DOHH2 (cell line): ENCODE measurements around the gene YWHAQ.

Source experiments
- H3F3A ChIP-seq: fragments of 200-600 bp; sonication (generic), shearing (Covaris generic); 2 replicates; pipeline ENCODE4 v1.6.0; 2016; ENCODE audit warnings: antibody characterized with exemption, mild to moderate bottlenecking; ENCODE audit not compliant: control insufficient read depth, insufficient read depth
- H3K27ac ChIP-seq: fragments of 200-600 bp; sonication (generic); 2 replicates; pipeline ENCODE4 v1.5.1; 2014; ENCODE audit warnings: low read depth, mild to moderate bottlenecking, low read length, moderate library complexity
- H3K27me3 ChIP-seq: fragments of 200-600 bp; sonication (generic); 2 replicates; pipeline ENCODE4 v1.6.1; 2014; ENCODE audit warnings: mild to moderate bottlenecking, low read length, mixed read lengths; ENCODE audit not compliant: control insufficient read depth
- H3K36me3 ChIP-seq: fragments of 200-600 bp; sonication (generic); 2 replicates; pipeline ENCODE4 v1.6.1; 2014; ENCODE audit warnings: mild to moderate bottlenecking, low read length, moderate library complexity, mixed read lengths; ENCODE audit not compliant: control insufficient read depth
- H3K4me1 ChIP-seq: fragments of 200-600 bp; sonication (generic); 2 replicates; pipeline ENCODE4 v1.6.1; 2014; ENCODE audit warnings: mild to moderate bottlenecking, low read length, mixed read lengths; ENCODE audit not compliant: control insufficient read depth
- H3K4me2 ChIP-seq: fragments of 200-600 bp; sonication (generic); 2 replicates; pipeline ENCODE4 v1.6.0; 2014; ENCODE audit warnings: mild to moderate bottlenecking, low read length, moderate library complexity
- H3K4me3 ChIP-seq: fragments of 200-600 bp; sonication (generic); 2 replicates; pipeline ENCODE4 v1.5.1; 2014; ENCODE audit warnings: mild to moderate bottlenecking, low read length, mixed read lengths
- H3K79me2 ChIP-seq: fragments of 200-600 bp; sonication (generic); 2 replicates; pipeline ENCODE4 v1.6.1; 2014; ENCODE audit warnings: mild to moderate bottlenecking, low read length, mixed read lengths; ENCODE audit not compliant: control insufficient read depth
- H3K9me2 ChIP-seq: fragments of 200-600 bp; sonication (generic); replicated peaks from 2 replicates; pipeline ENCODE4 v1.6.1; 2014; ENCODE audit warnings: mild to moderate bottlenecking, low read length, mixed read lengths; ENCODE audit not compliant: control insufficient read depth
- H3K9me3 ChIP-seq: fragments of 200-600 bp; sonication (generic); 2 replicates; pipeline ENCODE4 v1.6.1; 2014; ENCODE audit warnings: antibody characterized with exemption, low read length, mixed read lengths; ENCODE audit not compliant: control insufficient read depth, insufficient read depth
- H4K20me1 ChIP-seq: fragments of 200-600 bp; sonication (generic); 2 replicates; pipeline ENCODE4 v1.6.0; 2014; ENCODE audit warnings: low read depth, mild to moderate bottlenecking, antibody characterized with exemption, low read length, moderate library complexity; ENCODE audit not compliant: control insufficient read depth, insufficient read depth
- CTCF ChIP-seq: fragments of 200-600 bp; sonication (generic); IDR thresholded peaks from one replicate; pipeline ENCODE4 v1.5.1; 2014; ENCODE audit warnings: antibody characterized with exemption, mild to moderate bottlenecking, low read depth, low read length; ENCODE audit not compliant: poor library complexity, severe bottlenecking
- EZH2phosphoT487 ChIP-seq: fragments of 200-600 bp; sonication (generic); IDR thresholded peaks from 2 replicates; pipeline ENCODE4 v1.6.1; 2017; ENCODE audit warnings: borderline replicate concordance, mild to moderate bottlenecking, antibody characterized with exemption, low read length, moderate library complexity, mixed read lengths

The YWHAQ gene

GRCh38 chr2:9594366-9595054 lies 36.3 kb downstream of the YWHAQ start:
- Histone ChIP-seq H3K4me2 (no peak overlapping the region), H3K27me3 (no peaks in the 10 kb centered on the region), H3K27ac (no peak overlapping the region), H3K79me2 (peaks cover 93% of the 10 kb centered on the region), H3F3A (0 out of 2 replicates have a peak, but pooled peaks cover 8% of the 10 kb centered on the region), H3K36me3 (peaks cover 50% of the 10 kb centered on the region), H4K20me1 (peaks cover 11% of the 10 kb centered on the region; the same call in 1 of the 2 replicates), H3K4me3 (no peak overlapping the region), H3K9me3 (no peaks in the 10 kb centered on the region), H3K4me1 (peaks cover 18% of the 10 kb centered on the region), H3K9me2 (no peaks in the 10 kb centered on the region)
- TF ChIP-seq EZH2phosphoT487 (no peak), CTCF (no peak)

- peaks cover 87% of the 10 kb centered on the region for H3K79me2 ChIP-seq
- H3K4me2 ChIP-seq, result no peak overlapping the region
- no peaks in the 10 kb centered on the region for H3K9me3 ChIP-seq
- TF ChIP-seq EZH2phosphoT487 (no peak), CTCF (no peak)
- H3F3A ChIP-seq, result 0 out of 2 replicates have a peak, but pooled peaks cover 8% of the 10 kb centered on the region
- no peak overlapping the region for H3K27ac ChIP-seq
- H3K27me3 ChIP-seq, result no peaks in the 10 kb centered on the region
- H4K20me1 ChIP-seq, result peaks cover 11% of the 10 kb centered on the region; the same call in 1 of the 2 replicates
- H3K4me1 ChIP-seq, result peaks cover 18% of the 10 kb centered on the region
- H3K9me2 ChIP-seq, result no peaks in the 10 kb centered on the region
- H3K4me3 ChIP-seq, result no peak overlapping the region
- peaks cover 45% of the 10 kb centered on the region for H3K36me3 ChIP-seq
These were observed 36.9 kb downstream of the YWHAQ start for GRCh38 chr2:9593925-9594324.

- Histone ChIP-seq H4K20me1 (peaks cover 11% of the 10 kb centered on the region; the same call in 1 of the 2 replicates), H3K4me1 (peaks cover 18% of the 10 kb centered on the region), H3K9me2 (no peaks in the 10 kb centered on the region), H3K36me3 (peaks cover 51% of the 10 kb centered on the region), H3K4me2 (no peak overlapping the region), H3K27me3 (no peaks in the 10 kb centered on the region), H3F3A (0 out of 2 replicates have a peak, but pooled peaks cover 8% of the 10 kb centered on the region), H3K4me3 (no peak overlapping the region), H3K27ac (no peak overlapping the region), H3K79me2 (peaks cover 76% of the 10 kb centered on the region), H3K9me3 (no peaks in the 10 kb centered on the region)
- TF ChIP-seq CTCF, result no peak
- no peak for TF ChIP-seq EZH2phosphoT487
These were observed 38.1 kb downstream of the YWHAQ start for GRCh38 chr2:9592699-9593098.
